ENCODE data around the gene CD55.

CD55 gene

DNA sequence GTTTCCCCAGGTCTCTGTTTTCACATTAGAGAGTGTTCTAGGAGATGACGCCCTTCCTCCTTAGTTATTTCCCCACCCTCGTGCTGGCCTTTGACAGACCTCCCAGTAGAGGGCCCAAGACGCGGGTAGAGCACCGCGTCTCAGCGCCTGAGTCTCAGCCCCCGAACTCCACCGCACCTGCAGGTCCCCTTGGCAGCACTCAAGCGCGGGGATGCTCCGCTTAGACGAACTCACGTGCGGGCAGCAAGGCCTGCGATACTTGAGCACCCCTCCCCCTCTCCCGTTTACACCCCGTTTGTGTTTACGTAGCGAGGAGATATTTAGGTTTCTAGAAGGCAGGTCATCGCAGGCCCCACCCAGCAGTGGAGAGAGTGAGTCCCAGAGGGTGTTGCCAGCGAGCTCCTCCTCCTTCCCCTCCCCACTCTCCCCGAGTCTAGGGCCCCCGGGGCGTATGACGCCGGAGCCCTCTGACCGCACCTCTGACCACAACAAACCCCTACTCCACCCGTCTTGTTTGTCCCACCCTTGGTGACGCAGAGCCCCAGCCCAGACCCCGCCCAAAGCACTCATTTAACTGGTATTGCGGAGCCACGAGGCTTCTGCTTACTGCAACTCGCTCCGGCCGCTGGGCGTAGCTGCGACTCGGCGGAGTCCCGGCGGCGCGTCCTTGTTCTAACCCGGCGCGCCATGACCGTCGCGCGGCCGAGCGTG is at the start of gene CD55:
Gene CD55, plus strand, starts transcription at position 600 of the 711 bp plus-strand sequence. Its CDS starts 88 bp downstream, at position 688.
- DNase-seq, result peak; percentile 86

- DNase-seq, result no peak
These were observed 46.6 kb upstream of the CD55 start for GRCh38 chr1:207274882-207275281.

DNA sequence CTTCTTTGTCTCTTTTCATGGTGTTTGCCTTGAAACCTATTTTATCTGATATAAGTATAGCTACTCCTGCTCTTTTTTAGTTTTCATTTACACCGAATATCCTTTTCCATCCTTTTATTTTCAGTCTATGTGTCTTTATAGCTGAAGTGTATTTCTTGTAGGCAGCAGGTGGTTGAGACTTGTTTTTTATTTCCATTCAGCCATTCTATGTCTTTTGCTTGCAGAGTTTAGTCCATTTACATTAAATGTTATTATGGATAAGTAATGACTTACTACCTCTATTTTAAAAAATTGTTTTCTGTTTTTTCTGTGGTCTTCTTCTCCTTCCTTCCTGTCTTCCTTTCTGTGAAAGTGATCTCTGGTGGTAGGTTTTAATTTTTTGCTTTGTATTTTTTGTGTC is 45.0 kb upstream of the CD55 start:
- DNase-seq, result no peak

DNA sequence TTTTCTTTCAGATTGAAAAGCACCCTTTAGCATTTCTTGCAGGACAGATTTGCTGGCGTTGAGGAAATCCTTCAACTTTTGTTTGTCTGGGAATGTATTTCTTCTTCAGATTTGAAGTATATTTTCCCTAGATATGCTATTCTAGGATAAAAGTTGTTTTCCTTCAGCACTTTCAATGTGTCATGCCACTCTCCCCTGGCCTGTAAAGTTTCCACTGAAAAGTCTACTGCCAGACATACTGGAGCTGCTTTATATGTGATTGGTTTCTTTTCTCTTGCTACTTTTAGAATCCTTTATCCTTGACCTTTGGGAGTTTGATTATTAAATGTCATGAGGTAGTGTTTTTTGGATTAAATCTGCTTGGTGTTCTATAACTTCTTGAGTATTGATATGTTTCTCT is 44.2 kb upstream of the CD55 start:
- DNase-seq, result no peak

DNA sequence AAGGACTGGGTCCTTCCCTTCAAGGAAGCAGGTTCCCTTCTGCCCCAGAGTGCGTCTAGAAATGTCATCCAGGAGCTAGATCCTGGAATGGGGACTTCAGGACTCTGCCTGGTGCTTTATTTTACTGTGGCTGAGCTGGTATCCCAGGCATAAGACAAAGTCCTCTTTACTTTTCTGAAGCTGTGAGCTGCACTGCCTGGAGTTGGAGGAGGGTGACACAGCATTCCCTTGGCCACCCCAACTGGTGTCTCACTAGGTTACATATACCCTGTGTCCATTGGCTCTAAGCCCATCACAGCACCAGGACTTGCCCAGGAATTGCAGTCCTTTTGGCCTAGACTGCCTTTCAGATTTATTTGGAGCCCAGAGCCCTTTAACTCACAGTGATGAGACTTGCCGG is 41.8 kb upstream of the CD55 start:
- DNase-seq, result no peak

DNA sequence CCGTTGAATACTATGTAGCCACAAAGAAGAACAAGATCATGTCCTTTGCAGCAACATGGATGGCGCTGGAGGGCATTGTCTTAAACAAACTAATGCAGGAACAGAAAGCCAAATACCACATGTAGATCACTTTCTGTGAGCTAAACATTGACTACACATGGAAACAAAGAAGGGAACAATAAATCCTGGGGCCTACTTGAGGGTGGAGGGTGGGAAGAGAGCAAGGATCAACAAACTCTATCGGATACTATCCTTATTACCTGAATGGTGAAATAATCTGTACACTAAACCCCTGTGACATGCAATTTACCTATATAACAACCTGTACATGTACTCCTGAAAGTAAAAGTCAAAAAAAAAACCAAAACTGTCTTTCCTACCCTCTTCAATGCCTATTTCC is 40.8 kb upstream of the CD55 start:
- DNase-seq, result no peak

GRCh38 chr1:207282058-207282457 is 39.4 kb upstream of the CD55 start:
- no peak for DNase-seq

GRCh38 chr1:207282496-207283380 is 38.7 kb upstream of the CD55 start:
- no peak for DNase-seq

- no peak for DNase-seq
These were observed 38.1 kb upstream of the CD55 start for GRCh38 chr1:207283421-207283820.

GRCh38 chr1:207284209-207284897 is 37.1 kb upstream of the CD55 start:
- no peak for DNase-seq

DNA sequence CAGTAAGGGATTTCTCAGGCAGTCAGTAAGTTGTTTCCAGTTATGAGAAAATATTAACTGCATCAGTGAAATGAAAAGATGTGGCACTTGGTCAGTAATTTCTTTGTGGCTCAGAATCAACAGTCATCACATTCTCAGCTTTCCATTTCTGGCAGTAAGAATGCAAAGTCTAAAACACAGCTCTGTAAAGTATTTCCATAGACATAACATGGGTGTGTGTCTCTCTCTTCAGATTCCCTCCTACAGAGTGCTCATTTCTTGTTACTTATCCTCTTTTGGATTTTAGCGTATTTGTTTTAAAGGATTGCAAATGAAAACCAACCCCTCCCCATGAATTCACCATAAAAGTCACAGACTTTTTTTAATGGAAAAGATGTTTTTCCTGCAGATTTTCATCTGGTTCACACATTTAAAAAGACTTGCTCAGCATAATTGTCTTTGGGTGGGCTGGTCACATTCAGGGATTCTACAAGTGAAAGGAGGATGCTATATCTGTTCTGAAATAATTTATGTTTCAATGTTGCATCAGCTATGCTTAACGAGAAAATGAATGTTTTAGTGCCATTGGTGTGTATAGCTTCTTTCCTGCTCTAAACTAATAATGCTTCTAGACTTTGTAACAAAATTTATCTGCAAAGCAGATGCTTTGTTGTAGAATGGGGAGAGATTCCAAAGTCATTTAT is 34.6 kb upstream of the CD55 start:
- DNase-seq, result no peak

GRCh38 chr1:207288315-207288714 is 33.2 kb upstream of the CD55 start:
- no peak for DNase-seq

GRCh38 chr1:207289756-207290155 is 31.7 kb upstream of the CD55 start:
- DNase-seq, result no peak

- DNase-seq, result no peak
These were observed 29.8 kb upstream of the CD55 start for GRCh38 chr1:207291723-207292122.

GRCh38 chr1:207298186-207298585 is 23.3 kb upstream of the CD55 start:
- DNase-seq, result no peak

DNA sequence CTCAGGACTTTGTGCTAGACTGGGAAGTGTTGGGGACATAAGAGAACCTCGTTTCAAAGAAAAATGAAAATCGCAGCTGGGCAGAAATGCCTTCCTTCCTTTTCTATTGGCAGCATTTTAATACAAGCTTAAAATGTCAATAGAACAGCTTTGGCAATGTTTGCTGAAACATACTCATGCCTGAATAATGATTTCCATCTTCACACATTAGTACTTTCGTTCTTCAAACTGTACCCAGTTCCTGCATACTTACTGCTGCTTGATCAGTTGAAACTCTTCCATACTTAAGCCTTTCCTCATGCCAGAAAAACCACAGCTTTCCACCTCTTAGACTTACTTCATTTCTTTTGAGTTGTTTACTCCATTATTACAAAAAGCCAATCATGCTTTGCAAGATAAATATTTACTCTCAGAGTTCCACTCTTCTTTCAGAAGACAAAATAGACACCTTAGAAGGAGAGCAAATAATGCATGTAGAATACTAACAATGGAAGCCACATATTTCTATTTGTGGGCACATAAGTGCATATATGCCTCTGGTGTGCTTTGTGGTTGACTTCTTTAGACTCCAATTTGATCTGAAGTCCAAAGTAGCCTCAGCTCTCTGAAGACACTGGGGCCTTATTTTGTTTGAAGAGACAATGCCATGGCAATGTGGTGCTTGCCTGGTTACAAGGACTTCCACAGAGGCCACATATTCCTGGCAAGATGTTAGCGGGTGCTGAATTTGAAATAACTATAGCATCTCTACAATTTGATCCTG is 22.7 kb upstream of the CD55 start:
- DNase-seq, result no peak

- DNase-seq, result no peak
These were observed 20.5 kb upstream of the CD55 start for GRCh38 chr1:207300970-207301369.

DNA sequence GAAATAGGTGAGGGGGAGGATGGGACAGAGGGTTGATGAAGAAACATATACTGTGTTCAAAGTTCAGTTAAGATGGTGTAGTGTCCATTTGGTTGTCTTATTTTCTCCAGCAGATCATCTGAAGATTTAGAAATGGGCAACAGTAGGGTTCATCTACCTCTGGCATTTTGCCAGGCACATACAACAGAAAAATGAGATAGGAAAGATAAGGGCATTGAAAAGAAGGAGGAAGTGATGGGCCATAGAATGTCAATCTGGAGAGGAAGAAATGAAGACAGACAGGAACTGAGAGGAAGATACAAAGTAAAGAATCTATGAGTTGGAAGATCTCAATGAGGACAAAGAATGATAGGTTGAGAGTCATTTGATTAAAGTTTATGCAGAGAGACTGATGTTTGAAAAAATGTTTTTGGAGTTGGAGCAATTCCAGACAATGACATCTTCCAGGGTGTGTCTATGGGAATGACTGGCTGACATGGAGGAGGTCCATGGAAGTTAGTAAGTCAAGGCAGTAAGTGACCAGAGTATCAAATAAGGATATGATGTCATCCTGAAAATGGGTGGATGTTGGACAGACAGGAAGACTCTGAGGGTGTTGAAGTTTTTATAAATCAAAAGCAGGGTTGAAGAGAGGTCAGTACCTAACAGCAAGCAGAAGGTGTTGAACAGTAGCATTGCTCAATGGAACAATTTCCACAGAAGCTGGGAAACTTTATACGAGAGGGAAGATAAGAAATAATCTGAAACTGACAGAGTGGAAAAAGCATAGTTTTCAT is 18.7 kb upstream of the CD55 start:
- DNase-seq, result no peak

GRCh38 chr1:207304710-207305488 is 16.6 kb upstream of the CD55 start:
- DNase-seq, result no peak

DNA sequence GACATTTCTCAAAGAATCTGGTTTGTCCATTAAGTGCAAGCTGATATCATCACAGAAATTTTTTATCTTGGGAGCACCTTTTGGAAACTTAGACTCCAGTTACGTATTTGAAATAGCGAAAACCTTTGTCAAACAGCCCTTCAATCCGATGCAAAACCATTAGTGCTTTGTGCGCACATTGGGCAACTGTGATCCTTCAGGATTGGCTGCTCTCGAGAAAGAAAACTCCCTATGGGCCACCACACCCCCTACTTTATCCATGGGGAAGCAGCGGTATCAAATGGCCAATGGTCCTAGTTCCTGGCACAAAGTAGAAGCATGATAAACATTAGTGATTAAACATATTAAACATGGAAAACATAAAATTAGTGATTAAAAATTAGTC is 16.0 kb upstream of the CD55 start:
- no peak for DNase-seq

DNA sequence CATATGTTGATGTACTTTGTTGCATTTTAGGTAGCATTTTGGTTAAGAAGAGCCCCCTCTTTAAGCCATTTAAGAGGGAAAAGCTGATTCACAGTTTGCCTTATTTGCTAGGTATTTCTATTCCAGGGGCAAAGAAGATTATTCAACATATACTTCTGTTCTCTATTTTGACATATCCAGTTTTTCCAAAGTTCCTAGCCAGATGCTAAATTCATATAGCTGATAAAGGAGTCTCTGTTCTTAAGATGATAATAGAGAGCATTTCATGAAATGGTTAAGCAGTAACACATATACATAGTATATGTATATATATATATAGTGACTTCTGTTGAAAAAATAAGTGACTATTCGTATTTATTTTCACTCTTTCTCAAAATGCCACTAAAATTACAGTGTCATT is 15.5 kb upstream of the CD55 start:
- DNase-seq, result no peak
